T-cell (primary cell): ENCODE data around the gene MAP4K3. TPM values are rescaled to one million over a fixed set of nuclear protein-coding genes. Genes with fewer than 3 reads are reported as not detected.
"Not testable (repeated sequence)": the region's sequence is repeated elsewhere in the genome, so short reads cannot be mapped to it uniquely, and the experiment has no call there.

Experiments
- ATAC-seq, 4 experiments: fragments of 200-7000 bp in 3 of 4; fragments of 150-1000 bp in 1 of 4; cut with Tn5 transposase; replicated peaks in 1 of 4; 1 replicate in 3 of 4; 2 replicates in 1 of 4; pipeline ENCODE4 v1.10.0; 2021; ENCODE audit warnings: moderate library complexity in 3 of 4, mild to moderate bottlenecking in 2 of 4, moderate number of reproducible peaks in 1 of 4
- CTCF ChIA-PET, 2 donors: fragments of 300-600 bp; sonication (Branson Sonifier 250); formaldehyde crosslinking; loops; one replicate each; lab custom pipeline; 2022; ENCODE audit warnings: antibody characterized with exemption in 2 of 2; lab: Charles Lee
- POLR2A ChIA-PET, 2 donors: fragments of 300-600 bp; sonication (Branson Sonifier 250); formaldehyde crosslinking; loops; one replicate each; lab custom pipeline; 2022; ENCODE audit warnings: antibody characterized with exemption in 2 of 2; lab: Charles Lee
- DNase-seq, 35 experiments: peaks; one replicate each; pipeline versions ENCODE4 v3.0.0 to v3.0.0-alpha.2; 2013 to 2023
- H3K27ac ChIP-seq: one replicate; pipeline ENCODE4 v1.5.1; 2013; ENCODE audit warnings: low read length
- H3K27me3 ChIP-seq, 2 experiments: replicated peaks in 1 of 2; 1 replicate in 1 of 2; 2 replicates in 1 of 2; pipeline versions ENCODE4 v1.6.1 to v1.7.0; 2013; ENCODE audit warnings: low read length in 1 of 2, mixed read lengths in 1 of 2; ENCODE audit not compliant: control insufficient read depth in 2 of 2, insufficient read depth in 2 of 2; ENCODE audit errors: extremely low read depth in 1 of 2
- H3K36me3 ChIP-seq, 2 donors: 1 replicate in 1 of 2; 2 replicates in 1 of 2; pipeline versions ENCODE4 v1.6.1 to v1.7.0; 2013; ENCODE audit warnings: low read length in 1 of 2; ENCODE audit not compliant: control insufficient read depth in 2 of 2, insufficient read depth in 1 of 2; ENCODE audit errors: extremely low read depth in 1 of 2
- H3K4me1 ChIP-seq, 2 experiments: 1 replicate in 1 of 2; 2 replicates in 1 of 2; pipeline versions ENCODE4 v1.6.1 to v1.7.0; 2013; ENCODE audit warnings: low read length in 2 of 2, mixed read lengths in 1 of 2; ENCODE audit not compliant: insufficient read depth in 2 of 2, control insufficient read depth in 1 of 2; ENCODE audit errors: extremely low read depth in 1 of 2
- H3K4me3 ChIP-seq, 2 donors: 1 replicate in 1 of 2; 2 replicates in 1 of 2; pipeline versions ENCODE4 v1.5.1 to v1.7.0; 2013; ENCODE audit warnings: mild to moderate bottlenecking in 2 of 2, low read length in 1 of 2, moderate library complexity in 1 of 2; ENCODE audit not compliant: control insufficient read depth in 1 of 2; ENCODE audit errors: extremely low read depth in 1 of 2
- H3K9me3 ChIP-seq: 2 replicates; pipeline ENCODE4 v1.7.0; 2013
- H3K27ac Mint-ChIP-seq, 2 donors: one replicate each; pipeline ENCODE4 v1.8.0; 2020 to 2021; ENCODE audit warnings: mild to moderate bottlenecking in 2 of 2, mixed read lengths in 2 of 2
- H3K27me3 Mint-ChIP-seq, 2 donors: one replicate each; pipeline ENCODE4 v1.8.0; 2021 to 2022; ENCODE audit warnings: mixed read lengths in 2 of 2
- H3K36me3 Mint-ChIP-seq: one replicate; pipeline ENCODE4 v1.8.0; 2021; ENCODE audit warnings: mixed read lengths
- H3K4me1 Mint-ChIP-seq, 3 donors: one replicate each; pipeline ENCODE4 v1.8.0; 2020 to 2022; ENCODE audit warnings: mixed read lengths in 3 of 3, mild to moderate bottlenecking in 1 of 3
- H3K4me3 Mint-ChIP-seq, 3 donors: one replicate each; pipeline ENCODE4 v1.8.0; 2020 to 2022; ENCODE audit warnings: mild to moderate bottlenecking in 3 of 3, mixed read lengths in 3 of 3, moderate library complexity in 3 of 3
- H3K9me3 Mint-ChIP-seq, 3 donors: one replicate each; pipeline ENCODE4 v1.8.0; 2020 to 2022; ENCODE audit warnings: mixed read lengths in 3 of 3
- WGBS: methylation state at CpG from one replicate; pipeline ENCODE4 v1.1.5; 2013; ENCODE audit warnings: missing lambda C conversion rate; ENCODE audit not compliant: insufficient coverage; 5-methylcytosine and 5-hydroxymethylcytosine counted together
- total RNA-seq, 35 experiments: library from RNA in 6 of 35; stranded (reverse) in 6 of 35; fragments of 120-200 nt in 1 of 35; gene quantifications; one replicate each; pipeline versions ENCODE4 v1.2.1 to v1.2.4 and lab custom pipeline; 2013 to 2026

Gene MAP4K3
- total RNA-seq, 5 donors from 2014 or later (not counting 1 experiment from before 2014, with no cell fraction given) = 13.8 to 27.0 (median 17.4) TPM

DNA sequence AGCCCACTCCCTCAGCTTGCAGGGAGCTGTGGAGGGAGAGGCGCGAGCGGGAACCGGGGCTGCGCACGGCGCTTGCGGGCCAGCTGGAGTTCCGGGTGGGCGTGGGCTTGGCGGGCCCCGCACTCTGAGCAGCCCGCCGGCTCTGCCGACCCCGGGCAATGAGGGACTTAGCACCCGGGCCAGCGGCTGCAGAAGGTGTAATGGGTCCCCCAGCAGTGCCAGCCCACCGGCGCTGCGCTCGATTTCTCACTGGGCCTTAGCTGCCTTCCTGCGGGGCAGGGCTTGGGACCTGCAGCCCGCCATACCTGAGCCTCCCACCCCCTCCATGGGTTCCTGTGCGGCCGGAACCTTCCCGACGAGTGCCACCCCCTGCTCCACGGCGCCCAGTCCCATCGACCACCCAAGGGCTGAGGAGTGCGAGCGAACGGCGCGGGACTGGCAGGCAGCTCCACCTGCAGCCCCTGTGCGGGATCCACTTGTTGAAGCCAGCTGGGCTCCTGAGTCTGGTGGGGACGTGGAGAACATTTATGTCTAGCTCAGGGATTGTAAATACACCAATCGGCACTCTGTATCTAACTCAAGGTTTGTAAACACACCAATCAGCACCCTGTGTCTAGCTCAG, 192.7 kb downstream of the MAP4K3 start:
- Mint-ChIP-seq H3K27ac (peak overlapping the region; percentile 77 to 83), H3K4me1 (peaks cover 18 to 20% (median 18%) of the 10 kb centered on the region in 3 donors), H3K4me3 (peak overlapping the region; percentile 77 to 87 (median 83))
- DNase-seq, POLR2A ChIA-PET, H3K9me3 Mint-ChIP-seq, ATAC-seq, H3K27me3 ChIP-seq, H3K9me3 ChIP-seq, H3K36me3 ChIP-seq, H3K4me1 ChIP-seq, H3K27ac ChIP-seq, H3K4me3 ChIP-seq, H3K36me3 Mint-ChIP-seq, H3K27me3 Mint-ChIP-seq: not testable (repeated sequence)
- WGBS = 97% methylated on average over 30 of the region's 39 CpGs
- CTCF ChIA-PET = interaction anchor here in 1 of 2 donors (1.3 to 1.7 kb wide), 2 partner anchors 15 to 16 kb away, joined by 3 to 4 read pairs; no protein-coding TSS in a partner anchor

DNA sequence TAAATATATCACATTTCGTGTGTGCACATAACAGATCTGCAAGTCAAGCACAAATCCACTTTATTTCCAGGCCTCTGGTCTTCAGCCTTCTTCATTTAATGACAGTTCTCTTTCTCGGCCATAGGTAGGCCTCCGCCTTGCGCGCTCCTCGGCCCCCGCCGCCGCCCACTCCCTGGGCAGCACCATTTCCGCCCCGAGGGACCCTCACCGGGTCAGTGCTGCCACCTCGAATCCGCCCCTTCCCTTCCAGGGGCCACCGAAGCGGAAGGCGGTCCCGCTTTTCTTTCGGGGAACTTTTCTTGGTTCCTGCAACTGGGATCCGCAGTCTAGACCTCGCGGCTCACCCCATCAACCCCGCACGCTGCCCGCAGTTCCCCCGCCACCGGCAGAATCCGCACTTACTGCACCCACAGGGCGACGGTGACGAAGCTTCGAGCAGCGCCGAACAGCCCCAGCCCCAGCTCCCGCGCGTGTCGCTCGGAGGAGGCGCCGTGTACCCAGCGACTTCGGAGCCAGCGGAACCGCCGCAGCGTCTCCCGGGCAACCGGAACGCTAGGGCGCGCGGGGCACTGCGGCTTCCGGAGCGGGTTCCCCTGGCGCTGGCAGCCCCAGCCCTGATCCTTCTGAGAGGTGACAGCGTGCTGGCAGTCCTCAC, 193.5 kb downstream of the MAP4K3 start, which contains the start of gene CDKL4:
Gene CDKL4 (minus strand): TSS at position 502 of the 655 bp plus-strand sequence.
- no peaks in the 10 kb centered on the region for H3K36me3 ChIP-seq
- ChIA-PET POLR2A (no interaction called here), CTCF (interaction anchor here in 1 of 2 donors (0.7 kb wide), 1 partner anchor 357 kb away, joined by 3 read pairs; no protein-coding TSS in a partner anchor)
- Mint-ChIP-seq H3K4me1 (peaks cover 18 to 20% (median 18%) of the 10 kb centered on the region in 3 donors), H3K27me3 (no peaks in the 10 kb centered on the region), H3K9me3 (no peaks in the 10 kb centered on the region), H3K36me3 (peaks cover under 1% of the 10 kb centered on the region), H3K4me3 (peak within 1 kb of the TSS; percentile 77 to 87 (median 83)), H3K27ac (peak within 1 kb of the TSS; percentile 77 to 83)
- peaks cover 0 to 9% of the 10 kb centered on the region in 2 experiments for H3K4me1 ChIP-seq
- H3K4me3 ChIP-seq = peak within 1 kb of the TSS in 1 of 2 donors; percentile 42
- ATAC-seq (peak; percentile 49 to 80 (median 65)), DNase-seq (peak in 29 of 35 experiments; percentile 11 to 66 (median 42))
- no peak within 1 kb of the TSS for H3K27ac ChIP-seq
- no peaks in the 10 kb centered on the region for H3K27me3 ChIP-seq
- H3K9me3 ChIP-seq = no peaks in the 10 kb centered on the region
- WGBS = 79% methylated on average over 55 of the region's 58 CpGs

DNA sequence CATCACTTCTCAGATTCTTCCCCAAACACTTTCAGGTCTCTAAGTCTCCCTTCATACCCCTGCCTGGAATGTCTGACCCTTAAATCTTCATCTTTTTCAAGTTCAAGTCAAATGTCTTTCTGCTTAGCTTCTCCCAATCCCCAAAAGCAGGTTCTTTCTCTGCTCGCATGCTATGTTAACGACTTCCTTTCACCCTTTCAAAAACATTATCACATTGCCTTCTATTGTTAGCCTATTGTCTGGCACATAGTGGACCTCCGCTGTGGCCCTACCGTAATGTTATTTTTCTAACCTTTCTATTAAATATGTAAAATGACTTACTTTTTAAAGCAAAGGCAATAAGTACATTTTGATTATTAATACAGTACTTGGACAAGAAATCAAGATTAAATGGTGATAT, 195.5 kb downstream of the MAP4K3 start:
- no peaks in the 10 kb centered on the region for H3K9me3 ChIP-seq
- H3K27ac ChIP-seq = no peak overlapping the region
- ChIA-PET CTCF (interaction anchor here (0.6 to 1.1 kb wide), 3 partner anchors 9 to 233 kb away, joined by 3 to 4 read pairs (median 3); no protein-coding TSS in a partner anchor), POLR2A (interaction anchor here in 1 of 2 donors (0.6 to 0.7 kb wide), 3 partner anchors 45 to 237 kb away, joined by 4 to 7 read pairs (median 5); no protein-coding TSS in a partner anchor)
- no peak for DNase-seq
- peaks cover 0 to 4% (median 0%) of the 10 kb centered on the region in 3 donors for H3K9me3 Mint-ChIP-seq
- ATAC-seq = no peak
- peaks cover 0 to 9% of the 10 kb centered on the region in 2 experiments for H3K4me1 ChIP-seq
- WGBS = 81% methylated on average over 2 of the region's 4 CpGs
- no peak overlapping the region for H3K27ac Mint-ChIP-seq
- peaks cover 18 to 20% (median 18%) of the 10 kb centered on the region in 3 donors for H3K4me1 Mint-ChIP-seq
- no peaks in the 10 kb centered on the region for H3K36me3 ChIP-seq
- no peaks in the 10 kb centered on the region for H3K27me3 ChIP-seq
- no peaks in the 10 kb centered on the region for H3K27me3 Mint-ChIP-seq
- H3K36me3 Mint-ChIP-seq = peaks cover 3% of the 10 kb centered on the region
- H3K4me3 ChIP-seq = no peak overlapping the region
- no peak overlapping the region for H3K4me3 Mint-ChIP-seq

DNA sequence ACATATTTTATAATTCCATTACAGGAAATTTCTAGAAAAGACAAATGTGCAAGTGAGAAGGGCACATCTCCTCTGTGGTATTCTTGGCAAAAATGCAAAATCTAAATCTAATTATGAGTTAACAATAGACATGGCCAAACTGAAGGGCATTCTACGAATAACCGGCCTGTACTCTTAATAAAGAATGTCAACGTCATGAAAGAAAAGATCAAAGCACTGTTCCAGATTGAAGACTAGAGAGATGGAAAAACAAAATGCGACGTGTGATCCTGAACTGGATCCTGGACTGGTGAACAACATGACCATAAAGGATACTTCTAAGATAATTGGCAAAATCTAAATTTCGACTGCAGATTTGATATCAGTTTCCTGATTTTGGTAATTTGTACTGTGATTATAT, 196.3 kb downstream of the MAP4K3 start:
- ChIA-PET CTCF (no interaction called here), POLR2A (interaction anchor here in 1 of 2 donors (0.5 kb wide), 1 partner anchor 761 kb away, joined by 7 read pairs; no protein-coding TSS in a partner anchor)
- DNase-seq = no peak

DNA sequence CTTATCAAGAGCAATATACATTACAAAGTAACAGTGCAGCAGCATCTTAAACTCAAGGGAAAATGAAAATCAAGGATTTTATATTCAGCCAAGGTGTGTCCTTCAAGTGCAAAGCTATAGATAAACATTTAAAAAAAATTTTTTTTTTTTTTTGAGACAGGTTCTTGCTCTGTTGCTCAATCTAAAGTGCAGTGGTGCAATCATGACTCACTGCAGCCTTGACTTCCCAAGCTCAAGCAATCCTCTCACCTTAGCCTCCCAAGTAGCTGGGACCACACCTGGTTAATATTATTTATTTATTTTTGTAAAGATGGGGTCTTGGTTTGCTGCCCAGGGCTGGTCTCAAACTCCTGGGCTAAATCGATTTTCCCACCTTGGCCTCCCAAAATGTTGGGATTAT, 202.3 kb downstream of the MAP4K3 start:
- ATAC-seq (no peak), DNase-seq (no peak)
- no peak overlapping the region for H3K27ac ChIP-seq
- Mint-ChIP-seq H3K36me3 (peaks cover 10% of the 10 kb centered on the region), H3K9me3 (peaks cover 4 to 14% (median 8%) of the 10 kb centered on the region in 3 donors), H3K27me3 (no peaks in the 10 kb centered on the region), H3K27ac (no peak overlapping the region), H3K4me3 (no peak overlapping the region), H3K4me1 (peaks cover 0 to 1% (median under 1%) of the 10 kb centered on the region in 3 donors)
- H3K4me3 ChIP-seq = no peak overlapping the region
- H3K27me3 ChIP-seq = no peaks in the 10 kb centered on the region
- H3K9me3 ChIP-seq = no peaks in the 10 kb centered on the region
- ChIA-PET CTCF (interaction anchor here in 1 of 2 donors (0.6 to 1.0 kb wide), 2 partner anchors 88 to 176 kb away, joined by 3 to 4 read pairs; no protein-coding TSS in a partner anchor), POLR2A (interaction anchor here in 1 of 2 donors (0.7 kb wide), 1 partner anchor 359 kb away, joined by 5 read pairs; no protein-coding TSS in a partner anchor)
- no peaks in the 10 kb centered on the region for H3K4me1 ChIP-seq
- no peaks in the 10 kb centered on the region for H3K36me3 ChIP-seq
- WGBS = no CpG with 5 or more reads among the region's 1 CpG

More for the DNA sequence above, 196.3 kb downstream of the MAP4K3 start:
- H3K27me3 ChIP-seq = no peaks in the 10 kb centered on the region
- no peak overlapping the region for H3K4me3 Mint-ChIP-seq
- no peak for ATAC-seq
- H3K4me3 ChIP-seq = no peak overlapping the region
- H3K9me3 Mint-ChIP-seq = peaks cover 0 to 11% (median 6%) of the 10 kb centered on the region in 3 donors
- H3K36me3 ChIP-seq = no peaks in the 10 kb centered on the region
- H3K4me1 Mint-ChIP-seq = peaks cover 12 to 14% (median 14%) of the 10 kb centered on the region in 3 donors
- 68% methylated on average over 6 of the region's 6 CpGs for WGBS
- no peaks in the 10 kb centered on the region for H3K9me3 ChIP-seq
- peaks cover 10% of the 10 kb centered on the region for H3K36me3 Mint-ChIP-seq
- peaks cover 0 to 9% of the 10 kb centered on the region in 2 experiments for H3K4me1 ChIP-seq
- no peak overlapping the region for H3K27ac ChIP-seq
- H3K27me3 Mint-ChIP-seq = no peaks in the 10 kb centered on the region
- H3K27ac Mint-ChIP-seq = no peak overlapping the region

DNA sequence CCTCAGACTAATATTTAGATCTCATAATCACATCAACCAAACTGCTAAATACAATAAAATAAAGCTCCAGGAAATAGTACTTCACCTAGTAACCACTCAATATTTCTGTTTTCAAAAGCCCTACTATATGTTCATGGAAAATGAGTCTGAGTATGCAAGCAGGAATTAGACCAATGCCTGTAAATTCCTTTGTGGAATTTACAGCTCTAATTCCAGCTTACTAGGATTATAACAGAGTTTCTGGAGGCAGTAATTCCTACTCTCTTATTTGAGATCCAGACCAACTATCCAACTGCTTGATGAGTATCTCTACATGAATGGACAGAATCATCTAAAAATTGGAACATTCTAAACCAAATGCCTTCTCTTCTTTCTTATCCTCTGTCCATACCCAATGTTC, 204.9 kb downstream of the MAP4K3 start:
- ChIA-PET POLR2A (interaction anchor here (0.6 to 0.7 kb wide), 3 partner anchors 123 to 182 kb away, joined by 3 to 9 read pairs (median 3); no protein-coding TSS in a partner anchor), CTCF (interaction anchor here (0.5 to 2.1 kb wide), 7 partner anchors 8 to 285 kb away, joined by 3 to 14 read pairs (median 4); no protein-coding TSS in a partner anchor)
- H3K9me3 Mint-ChIP-seq = peaks cover 4 to 14% (median 8%) of the 10 kb centered on the region in 3 donors
- peaks cover 2 to 8% of the 10 kb centered on the region in 2 experiments for H3K4me1 ChIP-seq
- H3K27ac Mint-ChIP-seq = no peak overlapping the region
- ATAC-seq (no peak), DNase-seq (no peak)
- no peaks in the 10 kb centered on the region for H3K9me3 ChIP-seq
- H3K36me3 Mint-ChIP-seq = peaks cover 10% of the 10 kb centered on the region
- no peak overlapping the region for H3K27ac ChIP-seq
- H3K4me3 ChIP-seq = no peak overlapping the region
- H3K27me3 ChIP-seq = no peaks in the 10 kb centered on the region
- H3K36me3 ChIP-seq = no peaks in the 10 kb centered on the region
- no peak overlapping the region for H3K4me3 Mint-ChIP-seq
- no peaks in the 10 kb centered on the region for H3K27me3 Mint-ChIP-seq
- H3K4me1 Mint-ChIP-seq = peaks cover 15 to 24% (median 20%) of the 10 kb centered on the region in 3 donors
